VCaP (cell line): ENCODE measurements around the gene CSPG4.

Experiments
- H3K27ac ChIP-seq: fragments of 450-650 bp; 2 replicates; pipeline ENCODE4 v1.5.1; 2017
- CTCF ChIP-seq: fragments of 450-650 bp; conservative IDR thresholded peaks from 2 replicates; pipeline ENCODE4 v1.5.1; 2017; ENCODE audit warnings: mild to moderate bottlenecking, moderate library complexity

Gene CSPG4

GRCh38 chr15:75727031-75727531, 14.4 kb upstream of the CSPG4 start:
- TF ChIP-seq CTCF, result no peak
- no peak overlapping the region for H3K27ac ChIP-seq

DNA sequence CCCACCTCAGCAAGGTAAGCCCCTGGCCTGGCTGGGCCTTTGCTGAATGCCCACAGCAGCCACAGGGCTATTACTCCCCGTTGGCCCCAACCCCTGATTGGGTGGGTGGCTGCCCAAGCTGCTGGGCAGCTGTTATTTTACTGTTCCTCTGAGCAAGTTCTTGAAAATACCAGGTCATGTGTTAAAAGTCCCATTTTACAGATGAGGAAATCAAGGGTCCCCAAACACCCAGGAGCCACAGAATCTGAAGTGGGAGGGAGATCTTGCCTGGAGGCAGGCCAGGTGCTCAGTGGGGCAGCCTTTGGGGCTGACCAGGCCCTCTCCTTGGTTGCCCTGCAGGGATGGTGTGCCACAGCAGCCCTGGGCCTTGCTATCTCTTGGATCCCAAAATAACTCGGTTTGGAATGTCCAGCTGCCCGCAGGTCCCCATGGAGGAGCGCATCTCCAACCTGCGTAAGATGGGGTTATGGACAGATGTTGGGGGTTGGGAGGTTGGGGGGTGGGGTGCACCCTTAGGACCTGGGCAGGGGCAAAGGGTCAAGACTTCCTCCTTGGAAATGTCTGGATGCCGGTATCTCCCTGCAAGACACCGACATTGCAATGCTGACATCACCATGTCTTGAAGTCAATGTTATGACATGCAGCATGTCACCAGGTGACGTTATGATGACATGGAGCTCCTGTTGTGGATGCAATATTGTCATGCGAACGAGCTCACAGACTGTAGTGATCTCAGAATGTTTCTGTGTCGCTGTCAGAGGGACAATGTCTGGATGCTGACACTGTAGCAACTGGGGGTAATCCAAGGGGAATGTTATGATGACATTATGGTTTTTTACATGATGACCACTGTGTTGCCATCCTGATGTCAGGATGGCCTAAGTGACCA, 13.3 kb upstream of the CSPG4 start:
- no peak for TF ChIP-seq CTCF
- no peak overlapping the region for H3K27ac ChIP-seq

DNA sequence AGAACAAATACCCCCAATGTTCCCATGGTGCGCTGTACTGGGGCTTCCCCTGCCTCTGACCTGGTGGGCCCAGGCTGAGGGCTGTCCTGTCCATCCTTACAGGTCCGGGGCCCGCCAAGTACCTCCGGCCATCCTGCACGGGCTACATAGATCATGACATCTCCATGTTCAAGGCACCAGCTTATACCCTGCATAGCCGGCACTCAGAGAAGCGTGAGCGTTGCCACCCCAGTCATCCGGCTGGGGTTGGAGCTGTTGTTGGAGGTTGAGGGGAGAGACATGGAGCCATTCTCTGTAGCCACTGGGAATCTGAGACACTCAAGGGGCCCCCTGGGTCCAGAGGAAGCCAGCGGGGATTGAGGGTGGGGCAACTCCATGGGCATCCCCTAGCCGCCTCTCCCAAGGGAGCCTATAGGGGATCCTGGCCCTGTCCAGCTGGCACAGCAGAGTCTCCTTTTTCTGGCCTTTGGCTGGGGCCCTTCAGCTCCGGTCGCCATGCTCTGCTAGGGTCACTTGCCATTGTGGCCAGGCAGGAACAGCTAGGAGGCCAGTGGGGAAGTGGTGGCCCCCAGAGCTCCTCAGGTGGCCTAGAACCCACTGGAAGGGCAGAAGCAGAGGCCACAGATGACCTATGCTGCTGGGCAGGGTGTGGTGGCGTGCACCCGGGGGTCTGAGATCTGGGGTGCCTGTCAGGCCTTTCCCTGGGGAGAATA, 12.5 kb upstream of the CSPG4 start:
- H3K27ac ChIP-seq, result no peak overlapping the region

GRCh38 chr15:75723847-75724660, 11.4 kb upstream of the CSPG4 start:
- H3K27ac ChIP-seq, result no peak overlapping the region
- TF ChIP-seq CTCF, result no peak

More for the DNA sequence above, 12.5 kb upstream of the CSPG4 start:
- TF ChIP-seq CTCF, result no peak

DNA sequence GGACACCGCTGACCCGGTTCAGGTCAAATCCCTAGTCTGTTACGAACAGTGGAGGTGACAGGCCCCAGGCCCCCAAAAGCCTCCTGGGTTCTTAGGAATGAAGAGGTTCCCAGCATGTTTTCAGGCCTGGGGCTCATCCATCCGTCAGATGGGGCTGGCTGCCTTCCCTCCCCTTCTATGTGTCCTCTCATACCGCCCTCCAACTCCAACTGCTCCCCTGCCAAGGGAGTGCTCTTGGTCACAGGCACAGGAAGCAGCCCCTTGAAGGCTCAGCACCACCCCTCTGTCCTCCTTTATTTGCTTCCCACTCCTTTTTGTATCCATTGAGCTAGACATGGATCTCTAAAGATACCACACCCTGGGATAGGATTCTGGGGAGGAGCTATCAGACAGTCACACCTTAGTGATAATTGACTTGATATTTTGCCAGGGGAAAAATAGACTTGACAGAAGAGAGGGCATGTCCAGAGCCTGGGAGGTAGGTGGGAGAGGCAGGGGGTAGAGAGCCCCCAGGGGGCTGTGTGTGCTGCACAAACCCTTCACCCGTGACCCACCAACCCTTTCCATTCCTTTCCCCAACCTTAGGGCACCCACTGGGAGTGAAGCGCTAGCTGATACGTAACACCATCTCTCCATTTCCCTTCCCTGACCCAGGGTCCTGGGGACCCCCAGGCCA, 10.7 kb upstream of the CSPG4 start:
- TF ChIP-seq CTCF, result no peak
- H3K27ac ChIP-seq, result no peak overlapping the region

DNA sequence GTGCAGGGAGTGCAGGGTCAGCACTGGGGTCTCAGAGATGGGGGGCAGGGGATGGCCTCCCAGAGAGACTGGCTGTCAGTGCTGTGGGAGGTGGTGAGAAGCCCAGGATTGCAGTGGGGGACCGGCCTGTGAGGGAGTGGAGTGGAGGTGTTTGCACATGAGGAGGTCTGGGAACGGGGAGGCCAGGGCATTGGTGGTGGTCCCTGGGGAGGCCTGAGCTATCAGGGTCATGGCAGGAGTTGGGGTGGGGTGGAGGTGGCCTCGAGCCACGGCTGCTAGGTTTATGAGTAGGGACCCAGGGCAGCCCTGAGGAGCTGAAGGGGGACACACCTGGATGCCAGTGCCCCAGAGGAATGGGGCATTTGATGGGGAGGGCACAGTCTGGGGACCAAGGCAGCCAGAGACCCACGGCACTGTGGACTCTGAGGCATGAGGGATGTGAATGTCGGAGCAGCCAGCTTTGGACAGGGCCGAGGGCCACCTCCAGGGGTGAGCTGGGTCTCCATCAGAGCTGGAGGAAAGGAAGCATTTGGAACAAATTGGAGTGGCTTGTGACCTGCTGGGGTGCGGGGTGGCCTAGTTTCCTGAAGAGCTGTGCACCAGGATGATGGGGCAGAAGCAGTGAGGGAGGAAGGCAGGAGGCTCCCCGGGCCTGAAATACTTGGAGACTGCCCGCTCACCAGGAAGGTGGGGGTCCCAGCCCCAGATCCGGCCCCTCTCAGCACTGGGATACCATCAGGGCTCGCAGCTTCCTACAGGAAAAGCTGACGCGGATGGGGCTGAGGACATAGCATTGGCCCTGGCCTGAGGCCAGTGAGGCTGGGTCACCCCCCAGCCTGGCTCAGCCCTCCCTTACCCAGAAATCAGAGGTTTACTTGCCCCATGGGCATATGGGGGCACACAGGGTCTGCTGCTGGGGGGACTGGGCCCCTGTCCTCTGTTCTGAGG, 9.5 kb upstream of the CSPG4 start:
- no peak overlapping the region for H3K27ac ChIP-seq
- no peak for TF ChIP-seq CTCF
